ENCODE results near the gene ERFL.

The ERFL gene

DNA sequence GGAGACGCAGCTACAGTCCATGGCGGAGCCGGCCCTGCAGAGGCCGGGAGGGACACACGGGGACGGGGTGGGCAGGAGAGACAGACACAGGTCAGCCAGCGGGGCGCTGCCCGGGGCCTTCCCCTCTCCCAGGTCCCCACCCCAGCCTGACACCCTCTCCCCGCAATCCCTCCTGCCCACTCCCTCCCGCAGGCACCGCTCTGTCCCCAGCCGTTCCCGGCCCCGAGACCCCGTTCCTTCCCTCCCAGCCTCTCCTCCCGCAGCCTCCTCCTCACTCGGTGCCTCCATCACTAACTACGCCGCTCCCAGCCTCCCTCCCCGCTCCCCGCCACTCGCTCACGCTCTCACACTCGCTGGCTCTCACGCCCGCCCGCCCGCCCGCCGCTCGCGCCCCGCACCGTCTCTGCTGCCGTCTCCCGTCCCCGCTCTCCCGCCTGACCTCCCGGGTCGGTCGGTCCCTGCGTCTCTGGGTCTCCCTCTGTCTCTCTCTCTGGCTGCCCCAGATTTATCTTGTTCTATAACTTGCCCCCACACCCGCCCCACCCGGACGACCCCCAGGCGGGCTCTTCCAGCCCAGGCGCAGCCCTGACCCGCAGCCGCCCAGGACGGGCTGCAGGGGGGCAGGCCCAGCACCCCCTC, 15.2 kb downstream of the ERFL start:
- DNase-seq, result no peak

- no peak for DNase-seq
These were observed 16.1 kb downstream of the ERFL start for GRCh38 chr19:41911889-41912731.

DNA sequence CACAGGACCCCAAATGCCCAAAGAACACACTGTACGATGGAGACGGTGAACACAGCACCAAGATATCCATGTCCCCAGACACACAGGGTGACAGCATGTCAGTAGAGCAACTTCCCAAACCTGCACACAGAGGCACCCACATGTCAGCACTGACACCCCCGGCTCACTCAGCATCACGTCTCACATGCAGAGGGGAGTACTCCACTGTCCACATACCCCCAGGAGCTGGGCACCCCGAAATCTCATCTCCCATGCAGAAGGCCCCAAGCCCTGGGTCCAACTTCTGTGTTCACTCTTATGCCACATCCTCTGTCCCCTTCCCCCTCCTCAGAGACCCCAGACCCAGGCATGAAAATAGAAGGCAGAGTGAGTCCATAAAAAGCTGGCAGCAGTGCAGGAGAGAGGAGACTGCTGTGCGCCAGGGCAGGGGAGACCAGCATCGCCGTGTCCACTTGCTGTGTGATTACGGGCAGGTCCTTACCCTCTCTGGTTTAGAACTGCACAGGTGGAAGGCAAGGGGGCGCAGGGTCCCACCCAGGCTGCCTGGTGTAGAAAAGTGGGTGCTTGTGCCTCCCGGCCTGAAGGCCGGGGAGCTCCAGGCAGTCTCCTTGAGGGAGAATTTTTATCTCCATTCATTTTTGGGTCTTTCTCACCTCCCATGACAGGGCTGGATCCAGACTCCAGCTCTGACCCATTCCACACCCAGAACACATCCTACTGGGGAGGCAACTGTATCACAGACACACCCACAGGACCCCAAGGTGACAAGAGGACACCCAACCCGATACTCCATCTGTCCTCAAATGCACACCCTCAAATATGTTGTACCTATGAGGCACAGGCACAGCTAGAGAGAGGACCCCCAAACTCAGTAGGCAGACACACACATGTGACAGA, 17.0 kb downstream of the ERFL start:
- no peak for DNase-seq

DNA sequence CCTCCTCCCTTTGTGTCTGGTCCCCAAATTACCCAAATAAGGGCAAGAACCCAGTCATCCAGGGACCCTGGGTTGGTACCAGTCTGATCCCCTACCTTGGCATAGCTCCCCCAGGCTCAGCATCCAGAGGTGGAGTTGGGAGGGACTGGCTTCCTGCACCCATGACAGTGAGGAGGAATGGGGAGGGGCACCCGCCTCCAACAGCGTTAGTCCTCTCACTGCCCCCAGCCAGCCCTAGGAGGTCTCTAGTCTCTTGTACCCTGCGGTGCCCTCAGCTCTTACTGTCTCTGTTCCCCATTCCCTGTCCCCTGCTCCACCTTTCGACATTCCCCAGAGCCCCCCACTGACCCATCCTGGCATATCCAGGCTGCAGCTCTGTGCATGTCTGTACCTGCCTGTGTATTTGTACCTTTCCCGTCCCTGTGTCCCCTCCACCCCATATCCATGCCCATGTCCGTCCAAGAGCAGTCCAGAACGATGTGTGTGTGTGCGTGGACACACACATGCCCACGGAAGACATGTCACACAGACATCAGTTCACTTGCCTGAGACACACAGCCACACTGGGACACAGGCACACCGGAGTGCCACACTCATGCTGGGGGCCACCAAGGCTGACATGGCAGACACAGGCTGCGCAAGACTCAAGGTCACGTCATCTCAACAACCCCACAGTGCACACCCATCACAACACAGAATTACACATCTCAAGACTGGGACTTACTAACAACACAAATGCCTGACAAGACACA, 17.8 kb downstream of the ERFL start:
- no peak for DNase-seq

GRCh38 chr19:41909706-41910105, 18.5 kb downstream of the ERFL start:
- DNase-seq, result no peak

GRCh38 chr19:41908724-41909464, 19.4 kb downstream of the ERFL start:
- no peak for DNase-seq

- no peak for DNase-seq
These were observed 20.1 kb downstream of the ERFL start for GRCh38 chr19:41907994-41908615.

DNA sequence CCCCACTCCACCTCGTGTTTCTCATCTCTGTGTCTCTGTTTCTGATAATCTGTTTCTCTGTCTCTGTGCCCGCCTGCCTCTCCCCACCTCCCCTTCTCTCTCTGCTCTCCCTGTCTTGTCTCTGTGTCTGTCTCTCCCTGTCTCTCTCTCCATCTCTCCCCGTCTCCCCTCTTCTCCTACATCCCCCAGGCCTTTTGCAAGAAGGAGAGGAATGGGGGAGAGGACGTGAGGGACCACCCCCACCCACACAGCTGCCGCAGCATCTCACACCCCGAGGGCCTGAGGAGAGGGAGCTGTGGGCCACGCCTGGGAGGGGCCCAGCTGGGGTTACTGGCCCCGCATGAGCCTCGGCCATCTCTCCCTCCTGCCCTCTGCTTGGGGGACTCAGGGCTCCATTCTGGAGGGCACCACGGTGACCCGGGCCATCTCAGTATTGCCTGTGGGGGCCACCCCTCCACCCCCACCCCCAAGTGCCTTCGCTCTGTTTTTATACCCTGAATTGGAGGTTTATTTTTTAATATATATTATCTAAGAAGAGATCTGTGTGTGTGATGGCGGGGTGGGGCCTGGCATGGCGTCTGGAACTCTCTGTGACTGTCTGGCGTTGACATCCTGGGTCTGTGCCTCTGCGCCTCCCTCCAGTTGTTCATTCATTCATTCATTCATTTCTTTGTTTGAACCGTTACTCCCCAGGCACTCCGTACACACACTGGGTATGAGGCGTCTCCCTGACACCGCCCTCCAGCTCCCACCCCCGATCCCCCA, 21.2 kb downstream of the ERFL start:
- no peak for DNase-seq

- DNase-seq, result no peak
These were observed 22.0 kb downstream of the ERFL start for GRCh38 chr19:41906271-41906670.

GRCh38 chr19:41905273-41906002, 22.8 kb downstream of the ERFL start:
- no peak for DNase-seq

- DNase-seq, result no peak
These were observed 24.0 kb downstream of the ERFL start for GRCh38 chr19:41904118-41904870.

- no peak for DNase-seq
These were observed 24.9 kb downstream of the ERFL start for GRCh38 chr19:41903193-41903953.

- no peak for DNase-seq
These were observed 25.7 kb downstream of the ERFL start for GRCh38 chr19:41902594-41902993.

DNA sequence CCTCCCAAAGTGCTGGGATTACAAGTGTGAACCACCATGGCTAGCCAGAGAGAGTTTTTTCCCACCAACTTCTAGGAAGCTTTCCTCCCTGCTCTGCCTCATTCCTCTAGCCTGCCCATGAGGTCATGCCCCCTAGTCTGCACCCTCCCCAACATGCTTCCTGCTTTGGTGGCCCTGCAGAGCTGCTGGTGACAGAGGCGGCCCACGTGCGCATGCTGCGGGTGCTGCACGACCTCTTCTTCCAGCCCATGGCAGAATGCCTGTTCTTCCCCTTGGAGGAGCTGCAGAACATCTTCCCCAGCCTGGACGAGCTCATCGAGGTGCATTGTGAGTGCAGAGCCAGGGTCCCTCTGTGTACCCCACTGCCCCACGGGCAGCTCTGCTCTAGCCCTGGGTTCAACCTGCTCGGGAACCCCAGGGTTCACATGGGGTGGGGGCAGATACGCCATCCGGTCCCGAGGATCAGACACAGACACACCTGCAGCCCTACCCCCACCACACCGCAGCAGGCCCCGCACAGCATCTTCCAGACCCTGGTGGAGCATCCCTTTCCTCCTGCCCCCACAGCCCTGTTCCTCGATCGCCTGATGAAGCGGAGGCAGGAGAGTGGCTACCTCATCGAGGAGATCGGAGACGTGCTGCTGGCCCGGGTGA, 26.4 kb downstream of the ERFL start:
- DNase-seq, result no peak

DNA sequence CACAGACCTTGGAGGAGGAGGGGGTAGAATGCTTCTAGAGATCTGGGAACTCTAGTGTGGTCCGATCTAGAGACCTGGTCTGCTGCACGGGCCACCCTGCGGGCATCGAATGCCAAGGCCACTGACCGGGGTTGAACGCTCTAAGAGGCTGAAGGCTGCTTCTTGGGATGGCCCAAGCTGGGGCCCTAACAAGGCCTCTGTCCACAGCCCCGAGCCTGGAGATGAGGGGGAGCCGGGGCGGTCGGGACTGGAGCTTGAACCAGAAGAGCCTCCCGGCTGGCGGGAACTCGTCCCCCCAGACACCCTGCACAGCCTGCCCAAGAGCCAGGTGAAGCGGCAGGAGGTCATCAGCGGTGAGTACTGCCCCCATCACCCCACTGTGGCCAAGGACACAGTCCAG, 30.0 kb downstream of the ERFL start:
- no peak for DNase-seq

- no peak for DNase-seq
These were observed 30.4 kb downstream of the ERFL start for GRCh38 chr19:41897820-41898219.

- DNase-seq, result no peak
These were observed 31.1 kb downstream of the ERFL start for GRCh38 chr19:41897181-41897580.

DNA sequence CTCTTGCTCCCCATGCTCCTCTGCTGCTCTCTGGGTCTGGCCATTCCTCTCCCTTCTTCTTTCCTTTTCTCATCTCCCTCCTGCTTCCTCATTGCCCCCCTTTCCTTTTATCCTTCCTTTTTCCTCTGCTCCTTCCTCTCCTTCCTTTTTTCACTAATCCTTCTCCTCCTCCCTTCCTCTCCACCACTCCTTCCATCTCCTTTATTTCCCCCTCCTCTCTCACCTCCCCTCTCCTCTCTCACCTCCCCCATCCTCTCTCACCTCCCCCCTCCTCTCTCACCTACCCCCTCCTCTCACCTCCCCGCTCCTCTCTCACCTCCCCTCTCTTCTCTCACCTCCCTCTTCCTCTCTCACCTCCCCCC, 31.7 kb downstream of the ERFL start:
- no peak for DNase-seq
